AG10803 (cell line): ENCODE measurements around the gene GALNT2.

ENCODE experiments used
- DNase-seq: peaks from one replicate; pipeline ENCODE4 v3.0.0; 2010; ENCODE audit warnings: low read depth
- H3K4me3 ChIP-seq: 2 replicates; pipeline ENCODE4 v1.5.1; 2011; ENCODE audit warnings: mild to moderate bottlenecking, low read length, control low read depth
- CTCF ChIP-seq: conservative IDR thresholded peaks from 2 replicates; pipeline ENCODE4 v1.5.1; 2011; ENCODE audit warnings: mild to moderate bottlenecking, low read length, control low read depth, inconsistent platforms

Gene GALNT2

GRCh38 chr1:230109895-230110667 is 43.0 kb downstream of the GALNT2 start:
- H3K4me3 ChIP-seq = no peak overlapping the region
- no peak for TF ChIP-seq CTCF
- no peak for DNase-seq

- DNase-seq = no peak
- TF ChIP-seq CTCF = no peak
- H3K4me3 ChIP-seq = no peak overlapping the region
These were observed 43.9 kb downstream of the GALNT2 start for GRCh38 chr1:230110971-230111370.

GRCh38 chr1:230112131-230112701 is 45.2 kb downstream of the GALNT2 start:
- DNase-seq = no peak
- no peak overlapping the region for H3K4me3 ChIP-seq
- no peak for TF ChIP-seq CTCF

- no peak for DNase-seq
- H3K4me3 ChIP-seq = no peak overlapping the region
- TF ChIP-seq CTCF = no peak
These were observed 45.7 kb downstream of the GALNT2 start for GRCh38 chr1:230112782-230113181.

- no peak for DNase-seq
- no peak for TF ChIP-seq CTCF
- H3K4me3 ChIP-seq = no peak overlapping the region
These were observed 46.2 kb downstream of the GALNT2 start for GRCh38 chr1:230113235-230113592.

GRCh38 chr1:230113593-230114236 is 46.7 kb downstream of the GALNT2 start:
- no peak for TF ChIP-seq CTCF
- DNase-seq = peak; percentile 84
- H3K4me3 ChIP-seq = no peak overlapping the region

- TF ChIP-seq CTCF = no peak
- DNase-seq = no peak
- no peak overlapping the region for H3K4me3 ChIP-seq
These were observed 47.2 kb downstream of the GALNT2 start for GRCh38 chr1:230114237-230114651.
